ENCODE measurements around the gene PRDM15. TPM values are rescaled to one million over a fixed set of nuclear protein-coding genes. Genes with fewer than 3 reads are reported as not detected.

PRDM15 gene
- total RNA-seq, 1 experiment from 2014 or later, result 10.4 TPM

DNA sequence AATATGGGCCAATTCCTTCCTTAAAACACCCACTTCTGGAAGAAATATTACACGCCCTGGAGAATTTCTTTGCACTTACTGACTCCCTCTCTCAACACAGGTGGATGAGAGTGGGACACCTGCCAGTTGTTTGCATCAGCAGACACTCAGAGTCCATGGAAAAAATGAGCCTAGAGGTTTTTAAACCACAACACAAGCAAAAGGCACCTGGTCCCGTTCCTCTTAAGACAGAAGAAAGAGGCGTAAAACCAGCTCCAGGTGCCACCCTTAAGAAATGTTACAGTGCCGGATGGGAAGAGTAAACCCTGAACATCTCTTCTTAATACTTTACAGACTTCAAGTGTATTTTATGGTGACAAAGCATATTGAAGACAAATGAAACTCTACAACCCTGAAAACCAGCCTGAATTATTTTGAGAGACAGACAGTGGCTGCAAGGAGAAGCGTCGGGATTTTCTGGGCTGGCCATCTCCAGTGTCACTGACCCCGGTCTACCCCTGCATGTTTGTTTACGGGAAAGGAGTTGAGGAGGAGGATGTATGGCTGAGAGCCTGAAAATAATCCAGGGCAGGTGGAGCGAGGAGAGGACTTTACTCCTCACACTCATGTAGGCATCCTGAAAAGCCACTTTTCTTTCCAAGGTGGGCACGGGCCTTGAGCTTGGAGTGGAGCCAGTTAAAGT, 104.5 kb downstream of the PRDM15 start:
- BruUV-seq (replicated peaks), result no TSS peak
- Mint-ChIP-seq H3K27me3 (ENCODE audit: unreplicated experiment) (no peaks in the 10 kb centered on the region), H3K36me3 (ENCODE audit: insufficient read depth, unreplicated experiment) (no peaks in the 10 kb centered on the region), H3K4me1 (ENCODE audit: low read depth, unreplicated experiment) (peaks cover 13% of the 10 kb centered on the region), H3K27ac (ENCODE audit: unreplicated experiment) (no peak overlapping the region), H3K9me3 (ENCODE audit: low read depth, unreplicated experiment) (no peaks in the 10 kb centered on the region), H3K4me3 (ENCODE audit: low read depth, unreplicated experiment) (no peak overlapping the region)
- CTCF ChIA-PET, result interaction anchor here (1.9 kb wide), 1 partner anchor 11 kb away, joined by 5 read pairs; no protein-coding TSS in a partner anchor
- intact Hi-C loops (cut with micrococcal nuclease; ENCODE audit: unreplicated experiment), result no loop called here
- no peak for DNase-seq
- no peak for TF ChIP-seq CTCF (IDR thresholded peaks at IDR 0.05; ENCODE audit: unreplicated experiment)

DNA sequence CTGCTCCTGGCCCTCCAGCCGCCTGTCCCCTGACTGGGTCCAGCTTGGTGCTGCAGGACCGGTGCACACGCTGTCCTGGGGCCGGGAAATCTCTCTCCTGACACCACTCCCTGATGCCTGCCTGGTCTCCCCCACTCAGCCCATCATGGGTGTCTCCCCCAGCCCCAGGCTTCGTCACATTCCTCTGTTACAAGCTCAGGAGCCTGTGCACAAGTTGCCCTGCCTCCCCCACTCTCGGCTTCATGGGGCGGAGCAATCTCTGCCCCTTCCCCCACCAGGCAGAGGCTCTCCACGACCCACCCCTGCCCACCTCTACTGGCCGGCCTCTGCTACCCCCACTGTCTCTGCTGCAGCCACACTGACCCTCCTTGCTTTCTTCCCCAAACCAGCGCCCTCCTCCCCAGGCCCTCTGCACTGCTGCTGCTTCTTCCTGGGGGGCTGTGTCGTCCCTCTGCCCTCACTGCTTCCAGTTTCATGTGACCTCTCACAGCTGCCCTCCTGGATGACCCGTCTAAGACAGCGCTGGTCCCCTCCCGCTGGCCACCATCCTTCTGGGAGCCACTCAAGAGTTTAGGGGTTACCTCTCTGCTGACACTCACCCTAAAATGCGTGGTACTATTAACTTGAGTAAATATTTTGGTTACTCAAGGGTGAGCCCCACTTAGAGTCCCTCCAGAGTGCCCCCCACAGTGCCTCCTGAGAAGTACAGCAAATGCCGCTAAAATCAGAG, 106.6 kb downstream of the PRDM15 start:
- no peak for TF ChIP-seq CTCF (IDR thresholded peaks at IDR 0.05; ENCODE audit: unreplicated experiment)
- Mint-ChIP-seq H3K27ac (ENCODE audit: unreplicated experiment) (no peak overlapping the region), H3K4me3 (ENCODE audit: low read depth, unreplicated experiment) (no peak overlapping the region), H3K4me1 (ENCODE audit: low read depth, unreplicated experiment) (peaks cover 28% of the 10 kb centered on the region), H3K36me3 (ENCODE audit: insufficient read depth, unreplicated experiment) (peaks cover 18% of the 10 kb centered on the region), H3K27me3 (ENCODE audit: unreplicated experiment) (no peaks in the 10 kb centered on the region), H3K9me3 (ENCODE audit: low read depth, unreplicated experiment) (no peaks in the 10 kb centered on the region)
- intact Hi-C loops (cut with micrococcal nuclease; ENCODE audit: unreplicated experiment), result no loop called here
- no TSS peak for BruUV-seq (replicated peaks)
- no peak for DNase-seq
- CTCF ChIA-PET, result no interaction called here

GRCh38 chr21:41771625-41771945, 107.6 kb downstream of the PRDM15 start:
- intact Hi-C loops (cut with micrococcal nuclease; ENCODE audit: unreplicated experiment), result no loop called here
- no peak overlapping the region for H3K27ac Mint-ChIP-seq (ENCODE audit: unreplicated experiment)
- no peak for DNase-seq
- no peak overlapping the region for H3K4me3 Mint-ChIP-seq (ENCODE audit: low read depth, unreplicated experiment)
- no peaks in the 10 kb centered on the region for H3K9me3 Mint-ChIP-seq (ENCODE audit: low read depth, unreplicated experiment)
- H3K4me1 Mint-ChIP-seq (ENCODE audit: low read depth, unreplicated experiment), result peaks cover 34% of the 10 kb centered on the region
- peaks cover 27% of the 10 kb centered on the region for H3K36me3 Mint-ChIP-seq (ENCODE audit: insufficient read depth, unreplicated experiment)
- H3K27me3 Mint-ChIP-seq (ENCODE audit: unreplicated experiment), result no peaks in the 10 kb centered on the region
- BruUV-seq (replicated peaks), result no TSS peak
- TF ChIP-seq CTCF (IDR thresholded peaks at IDR 0.05; ENCODE audit: unreplicated experiment), result no peak
- CTCF ChIA-PET, result no interaction called here

DNA sequence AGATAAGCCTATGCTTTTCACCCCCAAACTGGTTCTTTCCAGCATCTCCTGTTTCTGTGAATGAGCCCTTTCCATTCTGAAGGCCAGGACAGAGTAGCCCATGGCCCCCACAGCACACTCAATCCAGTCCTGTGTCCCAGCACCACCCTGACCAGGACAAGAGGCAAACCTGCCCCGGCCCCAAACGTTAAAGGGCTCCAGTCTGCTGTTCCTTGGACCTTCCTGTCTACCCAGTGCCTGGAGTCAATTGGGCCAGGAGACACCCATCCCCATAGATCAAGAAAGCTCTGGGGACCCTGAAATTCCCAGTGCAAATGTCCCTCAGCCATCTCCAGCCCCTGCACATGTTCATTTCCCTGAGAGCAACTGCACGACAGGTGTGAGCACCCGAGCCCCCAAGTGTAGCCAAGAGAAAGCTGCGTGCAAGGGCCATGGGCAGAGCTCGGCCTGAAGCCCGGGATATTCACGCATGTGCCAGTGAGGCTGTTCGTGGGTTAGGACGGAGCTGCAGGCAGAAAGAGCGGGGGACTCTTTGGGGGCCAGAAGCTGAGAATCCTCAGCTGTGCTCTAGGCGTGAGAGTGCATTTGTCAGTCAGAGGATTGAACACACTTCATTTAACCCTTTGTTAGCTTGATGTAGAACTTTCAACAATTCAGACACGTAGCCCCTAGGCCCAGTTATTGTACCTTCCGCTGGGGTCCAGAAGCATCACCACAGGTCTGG, 108.1 kb downstream of the PRDM15 start:
- intact Hi-C loops (cut with micrococcal nuclease; ENCODE audit: unreplicated experiment), result no loop called here
- CTCF ChIA-PET, result no interaction called here
- no TSS peak for BruUV-seq (replicated peaks)
- Mint-ChIP-seq H3K4me1 (ENCODE audit: low read depth, unreplicated experiment) (peaks cover 34% of the 10 kb centered on the region), H3K27me3 (ENCODE audit: unreplicated experiment) (no peaks in the 10 kb centered on the region), H3K27ac (ENCODE audit: unreplicated experiment) (no peak overlapping the region), H3K9me3 (ENCODE audit: low read depth, unreplicated experiment) (no peaks in the 10 kb centered on the region), H3K4me3 (ENCODE audit: low read depth, unreplicated experiment) (no peak overlapping the region), H3K36me3 (ENCODE audit: insufficient read depth, unreplicated experiment) (peaks cover 29% of the 10 kb centered on the region)
- no peak for TF ChIP-seq CTCF (IDR thresholded peaks at IDR 0.05; ENCODE audit: unreplicated experiment)
- no peak for DNase-seq

All from Calu3 (cell line).